SK-N-SH (cell line): Measurements from ENCODE around the gene AGR3. TPM values are rescaled to one million over a fixed set of nuclear protein-coding genes. Genes with fewer than 3 reads are reported as not detected.

ENCODE experiments used
- CTCF ChIA-PET: fragments of 300-600, 350-600 bp; formaldehyde crosslinking; extraction: SDS; loops from one replicate; lab custom pipeline; 2021; lab: Yijun Ruan, JAX
- POLR2A ChIA-PET: fragments of 350-600 bp; sonication (Branson Sonifier 250); formaldehyde crosslinking; extraction: SDS; loops from one replicate; lab custom pipeline; 2020; ENCODE audit warnings: antibody characterized with exemption, inconsistent platforms; lab: Yijun Ruan, JAX
- DNase-seq: peaks from one replicate; pipeline ENCODE4 v3.0.0; 2012
- H2AFZ ChIP-seq: fragments of 200-600 bp; sonication (generic); 2 replicates; pipeline ENCODE4 v1.8.1; 2016; ENCODE audit warnings: antibody characterized with exemption, mild to moderate bottlenecking, low read depth
- H3F3A ChIP-seq: fragments of 200-600 bp; sonication (generic); replicated peaks from 2 replicates; pipeline ENCODE3; 2016; ENCODE audit warnings: antibody characterized with exemption, mild to moderate bottlenecking; ENCODE audit not compliant: insufficient read depth
- H3K27ac ChIP-seq, 2 experiments: fragments of 200-500 bp in 1 of 2; fragments of 200-600 bp in 1 of 2; sonication (Bioruptor generic) in 1 of 2; sonication (generic), shearing (Covaris generic) in 1 of 2; 2 replicates each; pipeline versions ENCODE4 v1.5.1 to v1.6.1; 2014 to 2016; ENCODE audit warnings: low read depth in 2 of 2, inconsistent platforms in 1 of 2, low read length in 1 of 2, mild to moderate bottlenecking in 1 of 2, mixed read lengths in 1 of 2
- H3K27me3 ChIP-seq: fragments of 200-600 bp; sonication (generic), shearing (Covaris generic); 2 replicates; pipeline ENCODE4 v1.6.1; 2016; ENCODE audit warnings: mixed run types; ENCODE audit not compliant: insufficient read depth
- H3K36me3 ChIP-seq, 2 experiments: fragments of 200-500 bp in 1 of 2; fragments of 200-600 bp in 1 of 2; sonication (Bioruptor generic) in 1 of 2; sonication (generic) in 1 of 2; replicated peaks in 1 of 2; 2 replicates each; pipeline versions ENCODE3 to v1.5.1; 2014 to 2016; ENCODE audit warnings: low read length in 1 of 2, mild to moderate bottlenecking in 1 of 2; ENCODE audit not compliant: insufficient read depth in 2 of 2, control insufficient read depth in 1 of 2
- H3K4me1 ChIP-seq, 2 experiments: fragments of 200-500 bp in 1 of 2; fragments of 200-600 bp in 1 of 2; sonication (Bioruptor generic) in 1 of 2; sonication (generic), shearing (Covaris generic) in 1 of 2; 2 replicates each; pipeline versions ENCODE4 v1.5.1 to v1.6.1; 2014 to 2016; ENCODE audit warnings: low read depth in 1 of 2, low read length in 1 of 2, mixed run types in 1 of 2; ENCODE audit not compliant: insufficient read depth in 2 of 2, control insufficient read depth in 1 of 2
- H3K4me2 ChIP-seq: fragments of 200-600 bp; sonication (generic), shearing (Covaris generic); 2 replicates; pipeline ENCODE4 v1.6.1; 2017; ENCODE audit warnings: mixed run types
- H3K4me3 ChIP-seq, 2 experiments: fragments of 200-500 bp in 1 of 2; fragments of 200-600 bp in 1 of 2; sonication (Bioruptor generic) in 1 of 2; sonication (generic), shearing (Covaris generic) in 1 of 2; 2 replicates each; pipeline versions ENCODE4 v1.5.1 to v1.8.1; 2014 to 2016; ENCODE audit warnings: low read depth in 2 of 2, inconsistent platforms in 1 of 2, low read length in 1 of 2, mild to moderate bottlenecking in 1 of 2, mixed read lengths in 1 of 2, moderate library complexity in 1 of 2
- H3K79me2 ChIP-seq: fragments of 200-600 bp; sonication (generic); 2 replicates; pipeline ENCODE4 v1.8.1; 2017; ENCODE audit warnings: mild to moderate bottlenecking; ENCODE audit not compliant: insufficient read depth
- H3K9ac ChIP-seq: fragments of 200-600 bp; sonication (generic); 2 replicates; pipeline ENCODE4 v1.6.1; 2017; ENCODE audit warnings: mixed run types
- H3K9me2 ChIP-seq: fragments of 200-600 bp; sonication (generic); 2 replicates; pipeline ENCODE4 v1.6.1; 2017; ENCODE audit warnings: mixed run types
- H3K9me3 ChIP-seq: fragments of 200-600 bp; sonication (generic); 2 replicates; pipeline ENCODE4 v1.6.1; 2017; ENCODE audit warnings: mixed run types, mild to moderate bottlenecking, moderate library complexity
- H4K20me1 ChIP-seq: fragments of 200-600 bp; sonication (generic); 2 replicates; pipeline ENCODE4 v1.6.1; 2017; ENCODE audit warnings: mild to moderate bottlenecking, mixed run types; ENCODE audit not compliant: insufficient read depth
- CHD2 ChIP-seq: fragments of 150-350 bp; IDR thresholded peaks from 2 replicates; pipeline ENCODE4 v1.6.1; 2018; ENCODE audit warnings: low read length; ENCODE audit not compliant: partially characterized antibody
- CTCF ChIP-seq: fragments of 200-600 bp; sonication (generic); IDR thresholded peaks from 2 replicates; pipeline ENCODE4 v1.6.1; 2017; ENCODE audit warnings: antibody characterized with exemption, mild to moderate bottlenecking, moderate library complexity
- ELF1 ChIP-seq: IDR thresholded peaks from 2 replicates; pipeline ENCODE4 v1.4.0; 2012
- EP300 ChIP-seq, 2 experiments: IDR thresholded peaks; 2 replicates each; pipeline versions ENCODE4 v1.4.0 to v1.6.1; 2012; ENCODE audit warnings: borderline replicate concordance in 1 of 2, low read depth in 1 of 2, low read length in 1 of 2
- FOSL2 ChIP-seq: IDR thresholded peaks from 2 replicates; pipeline ENCODE4 v1.4.0; 2012; ENCODE audit warnings: low read depth, mild to moderate bottlenecking, moderate library complexity, borderline replicate concordance
- FOXJ3 ChIP-seq: sonication (generic); formaldehyde crosslinking; IDR thresholded peaks from 2 replicates; pipeline ENCODE4 v1.5.1; 2020; ENCODE audit warnings: mild to moderate bottlenecking, missing genetic modification reagents
- GABPA ChIP-seq: IDR thresholded peaks from 2 replicates; pipeline ENCODE4 v1.4.0; 2012; ENCODE audit warnings: low read depth, mild to moderate bottlenecking
- GATA2 ChIP-seq: sonication (generic); formaldehyde crosslinking; IDR thresholded peaks from 2 replicates; pipeline ENCODE4 v1.5.0; 2020; ENCODE audit warnings: mild to moderate bottlenecking, missing genetic modification reagents
- JUND ChIP-seq: IDR thresholded peaks from 2 replicates; pipeline ENCODE4 v1.4.0; 2012
- MAX ChIP-seq: IDR thresholded peaks from 2 replicates; pipeline ENCODE4 v1.4.0; 2012; ENCODE audit warnings: low read depth
- MEF2A ChIP-seq: IDR thresholded peaks from 2 replicates; pipeline ENCODE4 v1.4.0; 2012; ENCODE audit warnings: low read depth, borderline replicate concordance
- NFIC ChIP-seq: IDR thresholded peaks from 2 replicates; pipeline ENCODE4 v1.4.0; 2012; ENCODE audit warnings: borderline replicate concordance
- NRF1 ChIP-seq: IDR thresholded peaks from 2 replicates; pipeline ENCODE4 v1.6.1; 2012; ENCODE audit warnings: low read depth, mild to moderate bottlenecking, low read length
- PBX3 ChIP-seq: IDR thresholded peaks from 2 replicates; pipeline ENCODE4; 2012
- RFX5 ChIP-seq: IDR thresholded peaks from 2 replicates; pipeline ENCODE4 v1.6.1; 2012; ENCODE audit warnings: mild to moderate bottlenecking, improper control_type of control experiment, low read length
- SIN3A ChIP-seq: IDR thresholded peaks from 2 replicates; pipeline ENCODE4 v1.6.1; 2012; ENCODE audit warnings: low read depth, mild to moderate bottlenecking, low read length, moderate library complexity, borderline replicate concordance
- SMC3 ChIP-seq: IDR thresholded peaks from 2 replicates; pipeline ENCODE4 v1.6.1; 2012; ENCODE audit warnings: low read depth, low read length, improper control_type of control experiment
- ZBTB33 ChIP-seq: IDR thresholded peaks from 2 replicates; pipeline ENCODE4 v1.4.0; 2012; ENCODE audit warnings: low read depth, borderline replicate concordance
- WGBS: methylation state at CpG from one replicate; pipeline ENCODE4 v1.1.6; 2017; ENCODE audit warnings: low lambda C conversion rate; 5-methylcytosine and 5-hydroxymethylcytosine counted together
- polyA plus RNA-seq, 3 experiments: library from polyadenylated mRNA; depleted of rRNA; stranded (reverse); fragments of >200 nt; gene quantifications; 2 replicates each; pipeline ENCODE4 v1.2.3, GENCODE V29; 2012
- TF ChIP-seq, protein P1 (sequence below): fragments of 150-350 bp; IDR thresholded peaks from 2 replicates; pipeline ENCODE4 v1.6.1; 2016; ENCODE audit warnings: mild to moderate bottlenecking, low read depth, low read length

AGR3 gene
- polyA plus RNA-seq, 1 of the 3 experiments (the other 2 are of a cell fraction), result not detected

- TF ChIP-seq PBX3 (no peak), RFX5 (no peak)
These were observed 63.1 kb downstream of the AGR3 start (continued) for GRCh38 chr7:16818732-16819131.

GRCh38 chr7:16817536-16817935 is 64.2 kb downstream of the AGR3 start:
- Histone ChIP-seq H3K4me1 (no peaks in the 10 kb centered on the region), H3K4me3 (no peak overlapping the region), H3K79me2 (no peaks in the 10 kb centered on the region), H3K36me3 (no peaks in the 10 kb centered on the region), H3F3A (no peaks in the 10 kb centered on the region), H3K9me2 (no peaks in the 10 kb centered on the region), H3K27ac (no peak overlapping the region), H3K9ac (no peak overlapping the region), H2AFZ (no peak overlapping the region), H4K20me1 (no peaks in the 10 kb centered on the region), H3K9me3 (no peaks in the 10 kb centered on the region), H3K27me3 (peaks cover 15% of the 10 kb centered on the region; the same call in 1 of the 2 replicates), H3K4me2 (no peak overlapping the region)
- TF ChIP-seq ELF1 (no peak), GABPA (no peak)
- no peak for DNase-seq
- CTCF ChIA-PET, result interaction anchor here (1.1 to 2.8 kb wide), 3 partner anchors 17 to 103 kb away, joined by 3 to 16 read pairs (median 3); no protein-coding TSS in a partner anchor
- 37% methylated on average over 1 of the region's 1 CpG for whole genome bisulfite sequencing
- POLR2A ChIA-PET, result no interaction called here

- H3K4me3 ChIP-seq, result no peak overlapping the region
- H2AFZ ChIP-seq, result no peak overlapping the region
- H3K79me2 ChIP-seq, result no peaks in the 10 kb centered on the region
- WGBS, result 38% methylated on average over 2 of the region's 2 CpGs
- H4K20me1 ChIP-seq, result no peaks in the 10 kb centered on the region
- ChIA-PET CTCF (interaction anchor here (1.2 to 2.8 kb wide), 3 partner anchors 16 to 23 kb away, joined by 3 to 16 read pairs (median 3); no protein-coding TSS in a partner anchor), POLR2A (no interaction called here)
- DNase-seq, result no peak
- H3K9ac ChIP-seq, result no peak overlapping the region
- no peaks in the 10 kb centered on the region; a peak in 1 of 4 replicates for H3K4me1 ChIP-seq
- H3K4me2 ChIP-seq, result no peak overlapping the region
- TF ChIP-seq ZBTB33, result no peak
- TF ChIP-seq RFX5, result no peak
- TF ChIP-seq PBX3, result no peak
- no peak for TF ChIP-seq CTCF
- TF ChIP-seq SMC3, result no peak
- no peak for TF ChIP-seq EP300 (IDR thresholded peaks at IDR 0.05; ENCODE audit: borderline replicate concordance in 1 of 2, low read depth in 1 of 2, low read length in 1 of 2)
- TF ChIP-seq SIN3A, result no peak
- TF ChIP-seq MAX, result no peak
- no peak for TF ChIP-seq CHD2
- no peak for TF ChIP-seq NFIC
- no peak for TF ChIP-seq FOSL2
- TF ChIP-seq GATA2 (CRISPR knock-in tag), result no peak
- no peak for TF ChIP-seq FOXJ3 (CRISPR knock-in tag)
- no peak for TF ChIP-seq NRF1
- no peak for TF ChIP-seq JUND
- TF ChIP-seq, protein P1, sequence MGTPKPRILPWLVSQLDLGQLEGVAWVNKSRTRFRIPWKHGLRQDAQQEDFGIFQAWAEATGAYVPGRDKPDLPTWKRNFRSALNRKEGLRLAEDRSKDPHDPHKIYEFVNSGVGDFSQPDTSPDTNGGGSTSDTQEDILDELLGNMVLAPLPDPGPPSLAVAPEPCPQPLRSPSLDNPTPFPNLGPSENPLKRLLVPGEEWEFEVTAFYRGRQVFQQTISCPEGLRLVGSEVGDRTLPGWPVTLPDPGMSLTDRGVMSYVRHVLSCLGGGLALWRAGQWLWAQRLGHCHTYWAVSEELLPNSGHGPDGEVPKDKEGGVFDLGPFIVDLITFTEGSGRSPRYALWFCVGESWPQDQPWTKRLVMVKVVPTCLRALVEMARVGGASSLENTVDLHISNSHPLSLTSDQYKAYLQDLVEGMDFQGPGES, result no peak
- no peak for TF ChIP-seq MEF2A
- no peaks in the 10 kb centered on the region for H3K36me3 ChIP-seq
- H3K9me3 ChIP-seq, result no peaks in the 10 kb centered on the region
- peaks cover 15% of the 10 kb centered on the region; the same call in 1 of the 2 replicates for H3K27me3 ChIP-seq
- H3K27ac ChIP-seq, result no peak overlapping the region
- no peaks in the 10 kb centered on the region for H3K9me2 ChIP-seq
- no peaks in the 10 kb centered on the region for H3F3A ChIP-seq
These were observed 65.0 kb downstream of the AGR3 start for GRCh38 chr7:16816824-16817223.
